Measurements from ENCODE around the gene BATF. TPM values are rescaled to one million over a fixed set of nuclear protein-coding genes. Genes with fewer than 3 reads are reported as not detected.

The BATF gene
- total RNA-seq, 1 donor from 2014 or later: not detected

- no peak overlapping the region for H3K27ac Mint-ChIP-seq (ENCODE audit: unreplicated experiment)
- H3K27me3 Mint-ChIP-seq (ENCODE audit: low read depth): no peaks in the 10 kb centered on the region
- no peaks in the 10 kb centered on the region for H3K4me1 Mint-ChIP-seq
- TF ChIP-seq, protein P1, sequence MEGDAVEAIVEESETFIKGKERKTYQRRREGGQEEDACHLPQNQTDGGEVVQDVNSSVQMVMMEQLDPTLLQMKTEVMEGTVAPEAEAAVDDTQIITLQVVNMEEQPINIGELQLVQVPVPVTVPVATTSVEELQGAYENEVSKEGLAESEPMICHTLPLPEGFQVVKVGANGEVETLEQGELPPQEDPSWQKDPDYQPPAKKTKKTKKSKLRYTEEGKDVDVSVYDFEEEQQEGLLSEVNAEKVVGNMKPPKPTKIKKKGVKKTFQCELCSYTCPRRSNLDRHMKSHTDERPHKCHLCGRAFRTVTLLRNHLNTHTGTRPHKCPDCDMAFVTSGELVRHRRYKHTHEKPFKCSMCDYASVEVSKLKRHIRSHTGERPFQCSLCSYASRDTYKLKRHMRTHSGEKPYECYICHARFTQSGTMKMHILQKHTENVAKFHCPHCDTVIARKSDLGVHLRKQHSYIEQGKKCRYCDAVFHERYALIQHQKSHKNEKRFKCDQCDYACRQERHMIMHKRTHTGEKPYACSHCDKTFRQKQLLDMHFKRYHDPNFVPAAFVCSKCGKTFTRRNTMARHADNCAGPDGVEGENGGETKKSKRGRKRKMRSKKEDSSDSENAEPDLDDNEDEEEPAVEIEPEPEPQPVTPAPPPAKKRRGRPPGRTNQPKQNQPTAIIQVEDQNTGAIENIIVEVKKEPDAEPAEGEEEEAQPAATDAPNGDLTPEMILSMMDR (conservative IDR thresholded peaks at IDR 0.05): no peak
- DNase-seq (ENCODE audit: low read depth, low spot score): no peak
- H3K4me3 Mint-ChIP-seq: no peak overlapping the region
- peaks cover 9% of the 10 kb centered on the region for H3K36me3 Mint-ChIP-seq (ENCODE audit: low read depth)
- H3K9me3 Mint-ChIP-seq: peaks cover 7% of the 10 kb centered on the region
Observed at GRCh38 chr14:75589931-75590330, 67.7 kb downstream of the BATF start.

GRCh38 chr14:75591331-75591946 lies 69.2 kb downstream of the BATF start:
- Mint-ChIP-seq H3K4me1 (no peaks in the 10 kb centered on the region), H3K27ac (ENCODE audit: unreplicated experiment) (no peak overlapping the region), H3K9me3 (peaks cover 7% of the 10 kb centered on the region), H3K4me3 (no peak overlapping the region), H3K36me3 (ENCODE audit: low read depth) (peaks cover 9% of the 10 kb centered on the region), H3K27me3 (ENCODE audit: low read depth) (no peaks in the 10 kb centered on the region)
- DNase-seq (ENCODE audit: low read depth, low spot score): no peak
- TF ChIP-seq, protein P1 (conservative IDR thresholded peaks at IDR 0.05): no peak

DNA sequence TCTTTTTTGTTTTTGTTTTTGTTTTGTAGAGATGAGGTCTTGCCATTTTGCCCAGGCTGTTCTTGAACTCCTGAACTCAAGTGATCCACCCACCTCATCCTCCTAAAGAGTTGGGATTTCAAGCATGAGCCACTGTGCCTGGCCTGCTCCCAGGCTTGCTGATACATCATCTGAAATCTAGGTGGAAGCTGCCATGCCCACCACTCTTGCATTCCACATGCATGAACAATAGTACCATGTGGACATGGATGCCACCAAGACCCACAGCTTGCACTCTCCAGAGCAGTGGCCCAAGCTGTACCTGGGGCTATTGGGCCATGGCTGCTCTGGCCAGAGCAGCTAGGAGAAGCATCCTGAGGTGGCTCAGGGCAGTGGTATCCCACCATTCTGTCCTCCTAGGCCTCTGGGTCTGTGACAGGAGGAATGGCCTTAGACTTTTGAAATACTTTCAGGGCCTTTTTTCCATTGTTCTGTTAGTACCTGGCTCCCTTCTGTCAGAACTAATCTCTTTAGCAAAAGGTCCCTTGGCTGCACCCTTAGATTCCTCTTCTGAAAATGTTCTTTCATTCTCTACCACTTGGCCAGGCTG lies 69.8 kb downstream of the BATF start:
- DNase-seq (ENCODE audit: low read depth, low spot score): no peak
- TF ChIP-seq, protein P1 (conservative IDR thresholded peaks at IDR 0.05): no peak
- no peaks in the 10 kb centered on the region for H3K4me1 Mint-ChIP-seq
- H3K27me3 Mint-ChIP-seq (ENCODE audit: low read depth): no peaks in the 10 kb centered on the region
- peaks cover 7% of the 10 kb centered on the region for H3K9me3 Mint-ChIP-seq
- peaks cover 9% of the 10 kb centered on the region for H3K36me3 Mint-ChIP-seq (ENCODE audit: low read depth)
- no peak overlapping the region for H3K27ac Mint-ChIP-seq (ENCODE audit: unreplicated experiment)
- no peak overlapping the region for H3K4me3 Mint-ChIP-seq

GRCh38 chr14:75595226-75595625 lies 73.0 kb downstream of the BATF start:
- Mint-ChIP-seq H3K27ac (ENCODE audit: unreplicated experiment) (no peak overlapping the region), H3K27me3 (ENCODE audit: low read depth) (peaks cover 9% of the 10 kb centered on the region), H3K4me1 (no peaks in the 10 kb centered on the region), H3K9me3 (peaks cover 7% of the 10 kb centered on the region), H3K36me3 (ENCODE audit: low read depth) (peaks cover 9% of the 10 kb centered on the region), H3K4me3 (no peak overlapping the region)
- TF ChIP-seq, protein P1 (conservative IDR thresholded peaks at IDR 0.05): no peak
- DNase-seq (ENCODE audit: low read depth, low spot score): no peak

Other genes with a start within 250 kb of the BATF start
- 3.8 and 5.8 TPM in 2 replicates for gene FOS, start 243.6 kb upstream of the BATF start, total RNA-seq
- 2.6 and 4.7 TPM in 2 replicates for gene JDP2, start 94.4 kb upstream of the BATF start, total RNA-seq
- 3.0 and 8.7 TPM in 2 replicates for gene FLVCR2, start 56.2 kb downstream of the BATF start, total RNA-seq
- gene ERG28, start 138.4 kb downstream of the BATF start, total RNA-seq: 38.8 and 38.9 TPM in 2 replicates
- 55.7 and 61.7 TPM in 2 replicates for gene TTLL5, start 138.8 kb downstream of the BATF start, total RNA-seq